Smooth muscle cell (in vitro differentiated cells): ENCODE measurements around the gene NAV2. TPM values are rescaled to one million over a fixed set of nuclear protein-coding genes. Genes with fewer than 3 reads are reported as not detected.

ENCODE experiments used
- DNase-seq: peaks from one replicate; lab custom pipeline; 2025; ENCODE audit not compliant: unreplicated experiment; lab: John Stamatoyannopoulos, UW
- H2AFZ ChIP-seq: fragments of 200-600 bp; sonication (generic); 2 replicates; pipeline ENCODE4 v1.6.0; 2016; ENCODE audit warnings: antibody characterized with exemption, low read depth, mild to moderate bottlenecking
- H3F3A ChIP-seq: fragments of 200-600 bp; sonication (generic); 2 replicates; pipeline ENCODE4 v1.6.0; 2017; ENCODE audit warnings: antibody characterized with exemption, low read depth
- H3K27ac ChIP-seq: fragments of 200-600 bp; sonication (generic); 2 replicates; pipeline ENCODE4 v1.5.1; 2016; ENCODE audit warnings: low read depth, mild to moderate bottlenecking
- H3K27me3 ChIP-seq: fragments of 200-600 bp; sonication (generic); 2 replicates; pipeline ENCODE4 v1.6.1; 2016; ENCODE audit warnings: low read depth, mild to moderate bottlenecking
- H3K36me3 ChIP-seq: fragments of 200-600 bp; sonication (generic); 2 replicates; pipeline ENCODE4 v1.5.1; 2016; ENCODE audit warnings: low read depth
- H3K4me1 ChIP-seq: fragments of 200-600 bp; sonication (generic); 2 replicates; pipeline ENCODE4 v1.5.1; 2016; ENCODE audit warnings: low read depth
- H3K4me2 ChIP-seq: fragments of 200-600 bp; sonication (generic); 2 replicates; pipeline ENCODE4 v1.6.0; 2016; ENCODE audit warnings: mild to moderate bottlenecking
- H3K4me3 ChIP-seq: fragments of 200-600 bp; sonication (generic); 2 replicates; pipeline ENCODE4 v1.5.1; 2016; ENCODE audit warnings: mild to moderate bottlenecking
- H3K79me2 ChIP-seq: fragments of 200-600 bp; sonication (generic); 2 replicates; pipeline ENCODE4 v1.6.0; 2016; ENCODE audit warnings: low read depth, mild to moderate bottlenecking
- H3K9ac ChIP-seq: fragments of 200-600 bp; sonication (generic); 2 replicates; pipeline ENCODE4 v1.6.0; 2016; ENCODE audit warnings: low read depth
- H3K9me3 ChIP-seq: fragments of 200-600 bp; sonication (generic); replicated peaks from 2 replicates; pipeline ENCODE4 v1.5.1; 2016; ENCODE audit warnings: low read depth
- H4K20me1 ChIP-seq: fragments of 200-600 bp; sonication (generic); 2 replicates; pipeline ENCODE4 v1.6.0; 2016; ENCODE audit warnings: low read depth
- WGBS: methylation state at CpG from one replicate; pipeline ENCODE4 v1.1.7; 2016; ENCODE audit warnings: low lambda C conversion rate; 5-methylcytosine and 5-hydroxymethylcytosine counted together
- polyA plus RNA-seq: library from polyadenylated mRNA; unstranded; fragments of >200 nt; fragmentation: Nextera tagmentation; extraction: Ambion mirVana; gene quantifications from 2 replicates; pipeline ENCODE4 v1.2.1, GENCODE V29; 2016
- total RNA-seq: library from RNA; depleted of rRNA; stranded (reverse); fragments of >200 nt; gene quantifications from 2 replicates; pipeline ENCODE4 v1.2.3, GENCODE V29; 2014
- TF ChIP-seq, protein P1 (sequence below): fragments of 200-600 bp; sonication (generic); IDR thresholded peaks from 2 replicates; pipeline ENCODE4 v1.5.1; 2017; ENCODE audit warnings: borderline replicate concordance, mild to moderate bottlenecking, antibody characterized with exemption; ENCODE audit not compliant: insufficient read depth, poor library complexity, severe bottlenecking

NAV2 gene
- total and polyA plus RNA-seq, 2 experiments from 2014 or later = 14.1 to 67.5 TPM

DNA sequence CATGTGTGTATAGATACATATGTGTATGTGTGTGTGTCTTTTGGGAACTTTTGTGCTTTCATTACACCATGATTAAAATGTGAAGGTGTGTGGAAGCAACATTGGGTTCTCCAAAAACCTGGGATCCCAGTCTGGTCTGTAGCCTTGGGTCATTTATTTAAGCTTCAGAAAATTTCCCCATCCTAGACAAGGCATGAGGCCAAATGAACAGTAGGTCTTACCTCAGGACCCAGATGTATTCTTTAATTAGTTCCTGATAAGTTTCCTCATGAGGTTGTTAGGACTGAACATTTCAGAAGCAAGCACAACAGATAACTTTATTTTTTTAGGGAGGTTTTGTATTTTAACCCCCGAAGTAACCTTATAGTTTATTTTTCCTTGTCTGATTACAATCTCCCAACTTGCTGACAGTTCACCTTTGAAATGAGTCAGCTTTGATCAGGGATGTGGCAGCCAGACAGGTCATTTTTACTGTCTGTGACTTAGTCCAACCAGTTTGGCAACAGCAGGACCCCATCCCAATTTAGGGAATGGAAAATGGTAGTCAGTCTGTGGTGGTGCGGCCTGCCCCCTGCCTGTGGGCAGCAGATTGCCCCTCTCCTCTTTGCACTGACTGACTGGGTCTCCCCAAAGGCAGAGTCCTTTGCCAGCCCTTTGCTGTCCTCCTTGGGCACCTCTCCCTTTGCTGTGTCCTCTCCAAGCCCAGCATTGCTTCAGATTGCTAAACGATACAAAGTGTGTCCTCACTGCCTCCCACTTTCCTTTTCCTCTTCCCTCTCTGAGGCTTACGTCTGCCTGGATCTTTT lies 88.3 kb downstream of the NAV2 start:
- no peak for DNase-seq
- no peak overlapping the region for H3K4me2 ChIP-seq
- H4K20me1 ChIP-seq = no peaks in the 10 kb centered on the region
- H3K4me1 ChIP-seq = no peaks in the 10 kb centered on the region
- whole genome bisulfite sequencing = 38% methylated on average over 4 of the region's 4 CpGs
- peaks cover 4% of the 10 kb centered on the region for H3F3A ChIP-seq
- H3K9me3 ChIP-seq = no peaks in the 10 kb centered on the region
- no peaks in the 10 kb centered on the region for H3K27me3 ChIP-seq
- H2AFZ ChIP-seq = no peak overlapping the region
- H3K9ac ChIP-seq = no peak overlapping the region
- H3K36me3 ChIP-seq = no peaks in the 10 kb centered on the region
- TF ChIP-seq, protein P1, sequence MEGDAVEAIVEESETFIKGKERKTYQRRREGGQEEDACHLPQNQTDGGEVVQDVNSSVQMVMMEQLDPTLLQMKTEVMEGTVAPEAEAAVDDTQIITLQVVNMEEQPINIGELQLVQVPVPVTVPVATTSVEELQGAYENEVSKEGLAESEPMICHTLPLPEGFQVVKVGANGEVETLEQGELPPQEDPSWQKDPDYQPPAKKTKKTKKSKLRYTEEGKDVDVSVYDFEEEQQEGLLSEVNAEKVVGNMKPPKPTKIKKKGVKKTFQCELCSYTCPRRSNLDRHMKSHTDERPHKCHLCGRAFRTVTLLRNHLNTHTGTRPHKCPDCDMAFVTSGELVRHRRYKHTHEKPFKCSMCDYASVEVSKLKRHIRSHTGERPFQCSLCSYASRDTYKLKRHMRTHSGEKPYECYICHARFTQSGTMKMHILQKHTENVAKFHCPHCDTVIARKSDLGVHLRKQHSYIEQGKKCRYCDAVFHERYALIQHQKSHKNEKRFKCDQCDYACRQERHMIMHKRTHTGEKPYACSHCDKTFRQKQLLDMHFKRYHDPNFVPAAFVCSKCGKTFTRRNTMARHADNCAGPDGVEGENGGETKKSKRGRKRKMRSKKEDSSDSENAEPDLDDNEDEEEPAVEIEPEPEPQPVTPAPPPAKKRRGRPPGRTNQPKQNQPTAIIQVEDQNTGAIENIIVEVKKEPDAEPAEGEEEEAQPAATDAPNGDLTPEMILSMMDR = no peak
- peaks cover 1% of the 10 kb centered on the region for H3K79me2 ChIP-seq
- peak overlapping the region; percentile 68 for H3K27ac ChIP-seq
- H3K4me3 ChIP-seq = no peak overlapping the region

DNA sequence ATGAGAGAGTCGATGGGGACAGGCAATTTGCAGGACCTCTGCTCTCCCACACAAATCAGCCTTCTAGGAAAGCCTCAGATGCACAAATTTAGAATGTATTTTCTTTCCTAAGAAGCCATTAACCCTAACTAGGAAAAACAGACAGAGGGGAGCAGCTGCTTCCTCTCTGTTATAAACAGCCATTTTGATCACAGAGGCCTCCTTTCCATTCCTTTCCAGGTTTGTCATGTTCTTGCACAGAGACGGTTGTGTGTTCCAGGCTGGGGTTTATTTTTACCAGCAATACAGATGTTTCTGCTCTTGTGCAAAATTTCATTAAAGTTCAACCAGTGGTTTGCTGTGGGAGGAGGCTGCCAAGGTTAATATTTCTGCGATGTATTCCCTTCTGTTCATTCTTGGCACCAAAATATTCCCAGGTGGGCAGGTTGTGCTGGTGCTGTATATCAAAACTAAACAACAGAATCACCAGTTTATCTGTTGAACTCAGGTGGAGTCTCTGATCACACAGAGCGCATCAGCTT lies 90.2 kb downstream of the NAV2 start:
- H2AFZ ChIP-seq = no peak overlapping the region
- H4K20me1 ChIP-seq = no peaks in the 10 kb centered on the region
- H3K36me3 ChIP-seq = no peaks in the 10 kb centered on the region
- H3K4me3 ChIP-seq = no peak overlapping the region
- DNase-seq = no peak
- H3K27ac ChIP-seq = peak overlapping the region; percentile 41
- H3K79me2 ChIP-seq = no peaks in the 10 kb centered on the region
- TF ChIP-seq, protein P1 = no peak
- H3K9me3 ChIP-seq = no peaks in the 10 kb centered on the region
- H3K4me2 ChIP-seq = no peak overlapping the region
- no peak overlapping the region for H3K9ac ChIP-seq
- peaks cover 4% of the 10 kb centered on the region for H3K4me1 ChIP-seq
- H3K27me3 ChIP-seq = no peaks in the 10 kb centered on the region
- WGBS = 74% methylated on average over 4 of the region's 4 CpGs
- H3F3A ChIP-seq = peaks cover 4% of the 10 kb centered on the region

DNA sequence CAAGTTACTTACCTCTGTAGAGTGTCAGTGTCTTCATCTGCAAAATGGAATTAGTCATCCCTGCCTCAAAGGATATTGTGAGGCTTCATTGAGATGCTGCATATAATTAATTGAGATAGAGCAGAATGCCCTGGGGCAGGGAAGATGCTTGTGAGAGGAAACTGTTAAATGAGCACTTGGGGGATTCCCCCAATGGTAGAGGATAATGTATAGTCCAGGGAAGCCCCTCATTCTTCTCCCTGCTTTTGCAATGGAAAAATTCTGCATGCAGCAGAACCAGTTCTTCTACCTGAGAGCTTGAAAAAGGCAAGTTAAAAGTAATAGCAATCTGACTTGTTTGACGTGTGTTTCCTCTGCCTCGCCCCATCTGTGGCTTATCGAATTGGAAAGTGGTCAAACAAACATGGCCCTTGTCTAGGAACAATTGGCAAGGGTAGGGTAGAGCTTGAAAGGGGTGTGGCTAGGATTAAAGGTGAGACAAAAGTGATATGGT lies 90.9 kb downstream of the NAV2 start:
- TF ChIP-seq, protein P1 = no peak
- 63% methylated on average over 3 of the region's 3 CpGs for WGBS
- peak overlapping the region; percentile 24 for H3K4me2 ChIP-seq

More for the DNA sequence above, 90.9 kb downstream of the NAV2 start:
- Histone ChIP-seq H3K4me3 (no peak overlapping the region), H3K79me2 (no peaks in the 10 kb centered on the region), H3K4me1 (peaks cover 11% of the 10 kb centered on the region), H4K20me1 (no peaks in the 10 kb centered on the region), H2AFZ (no peak overlapping the region), H3F3A (peaks cover 4% of the 10 kb centered on the region), H3K27ac (peak overlapping the region; percentile 78), H3K9ac (peak overlapping the region; percentile 31), H3K9me3 (no peaks in the 10 kb centered on the region), H3K27me3 (no peaks in the 10 kb centered on the region), H3K36me3 (no peaks in the 10 kb centered on the region)
- DNase-seq = no peak
